Measurements from ENCODE around the gene UGP2. TPM values are rescaled to one million over a fixed set of nuclear protein-coding genes. Genes with fewer than 3 reads are reported as not detected.
"Not testable (repeated sequence)": the region's sequence is repeated elsewhere in the genome, so short reads cannot be mapped to it uniquely, and the experiment has no call there.

The UGP2 gene
- total RNA-seq, 1 donor from 2014 or later: 511 TPM

GRCh38 chr2:63891488-63892030 is 49.9 kb downstream of the UGP2 start:
- DNase-seq (ENCODE audit: low spot score): no peak

GRCh38 chr2:63893163-63893562 is 51.5 kb downstream of the UGP2 start:
- no peak for DNase-seq (ENCODE audit: low spot score)

DNA sequence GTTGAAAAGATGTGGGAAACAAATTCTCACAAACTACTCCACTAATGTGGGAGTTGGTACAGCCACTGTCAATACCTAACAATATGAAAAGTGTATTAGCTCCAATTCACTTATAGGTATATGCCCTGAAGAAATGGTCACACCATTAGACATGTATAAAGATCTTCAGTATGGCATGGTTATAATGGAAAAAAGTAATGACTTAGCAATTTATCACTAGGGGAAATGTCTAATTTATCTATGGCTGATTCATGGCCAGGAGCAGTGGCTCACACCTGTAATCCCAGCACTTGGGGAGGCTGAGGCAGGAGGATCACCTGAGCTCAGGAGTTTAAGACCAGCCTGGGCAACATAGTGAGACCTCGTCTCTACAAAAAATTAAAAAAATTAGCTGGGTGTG is 52.5 kb downstream of the UGP2 start:
- DNase-seq (ENCODE audit: low spot score): no peak

DNA sequence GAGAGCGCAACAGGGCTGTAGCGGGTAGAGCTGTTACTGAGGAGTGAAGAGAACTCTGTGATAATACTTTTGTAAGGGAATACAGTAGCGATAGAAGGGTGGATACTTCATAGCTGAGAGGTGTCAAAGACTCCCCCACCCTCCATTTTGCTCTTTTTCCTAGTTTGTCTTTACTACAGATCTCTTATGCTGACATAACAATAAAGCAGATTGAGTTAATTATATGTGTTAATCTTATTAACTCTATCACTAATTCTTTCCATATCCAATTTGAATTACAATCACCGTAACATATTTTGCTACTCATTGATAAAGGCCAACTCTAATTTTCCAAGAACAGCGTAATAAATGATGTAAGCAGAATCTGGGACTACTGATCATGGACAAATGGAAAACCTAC is 57.1 kb downstream of the UGP2 start:
- no peak for DNase-seq (ENCODE audit: low spot score)

DNA sequence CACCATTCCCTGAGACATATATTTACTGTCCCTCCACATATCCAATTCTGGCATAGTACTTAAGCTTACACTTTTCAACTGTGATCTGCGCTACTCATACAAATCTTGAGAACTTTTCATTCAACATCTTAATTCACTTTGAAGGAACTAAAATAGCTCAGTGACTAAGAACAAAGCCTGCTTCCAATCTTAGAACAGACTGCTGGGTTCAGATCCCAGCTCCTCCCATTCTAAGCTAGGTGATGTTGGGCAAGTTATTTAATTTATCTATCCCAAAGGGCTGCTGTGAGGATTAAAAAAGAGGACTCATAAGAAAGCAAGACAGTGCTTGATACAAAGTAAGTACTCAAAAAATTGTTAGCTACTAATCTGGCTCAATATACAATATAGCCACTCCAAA is 57.9 kb downstream of the UGP2 start:
- no peak for DNase-seq (ENCODE audit: low spot score)

DNA sequence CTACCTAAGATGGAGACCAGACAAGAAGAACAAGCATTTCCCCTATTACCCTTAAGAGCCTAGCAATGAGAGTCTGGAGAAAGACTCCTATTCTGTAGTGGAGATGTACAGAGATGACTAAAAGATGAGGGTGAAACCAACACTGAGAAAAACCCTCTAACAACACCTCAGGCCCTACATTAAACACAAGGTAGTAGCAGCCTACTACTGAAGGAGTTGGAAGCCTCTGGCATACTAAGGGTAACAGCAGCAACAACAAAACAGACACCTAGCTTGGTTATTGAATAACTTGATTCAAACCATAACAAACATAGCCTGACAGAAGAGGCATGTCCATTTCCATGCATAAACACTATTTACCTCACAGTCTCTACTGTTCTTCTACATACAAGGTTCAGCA is 60.5 kb downstream of the UGP2 start:
- DNase-seq (ENCODE audit: low spot score): no peak

- DNase-seq (ENCODE audit: low spot score): no peak
These were observed 61.3 kb downstream of the UGP2 start for GRCh38 chr2:63903003-63903402.

DNA sequence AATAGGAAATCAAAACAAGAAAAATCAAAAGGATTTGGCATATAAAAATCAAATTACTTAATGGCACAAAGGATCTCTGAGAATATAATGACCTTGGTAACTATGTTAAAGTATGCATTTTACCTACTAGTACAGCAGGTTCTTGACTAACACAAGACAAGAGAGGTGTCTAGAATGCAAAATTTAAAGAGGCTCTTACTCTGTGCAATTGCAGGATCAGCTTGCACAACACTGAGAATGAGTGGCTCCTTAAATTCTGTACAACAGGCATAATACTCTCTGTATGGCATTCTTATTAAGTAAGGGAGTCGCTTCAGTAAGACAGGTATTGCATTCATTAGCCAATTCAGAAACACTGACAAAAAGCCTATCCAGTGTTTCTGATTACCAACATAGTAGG is 72.6 kb downstream of the UGP2 start:
- no peak for DNase-seq (ENCODE audit: low spot score)

GRCh38 chr2:63926815-63927214 is 85.1 kb downstream of the UGP2 start:
- DNase-seq (ENCODE audit: low spot score): no peak

GRCh38 chr2:63932104-63932503 is 90.4 kb downstream of the UGP2 start:
- DNase-seq (ENCODE audit: low spot score): not testable (repeated sequence)

Other genes with a start within 250 kb of the UGP2 start
- 35.6 TPM for gene VPS54, start 177.5 kb downstream of the UGP2 start, total RNA-seq (ENCODE audit: insufficient read depth, low replicate concordance)

Measured in umbilical cord (tissue), 2 donors.